ENCODE measurements around the gene TUBAL3.
"Not testable (repeated sequence)": the region's sequence is repeated elsewhere in the genome, so short reads cannot be mapped to it uniquely, and the experiment has no call there.

Gene TUBAL3

DNA sequence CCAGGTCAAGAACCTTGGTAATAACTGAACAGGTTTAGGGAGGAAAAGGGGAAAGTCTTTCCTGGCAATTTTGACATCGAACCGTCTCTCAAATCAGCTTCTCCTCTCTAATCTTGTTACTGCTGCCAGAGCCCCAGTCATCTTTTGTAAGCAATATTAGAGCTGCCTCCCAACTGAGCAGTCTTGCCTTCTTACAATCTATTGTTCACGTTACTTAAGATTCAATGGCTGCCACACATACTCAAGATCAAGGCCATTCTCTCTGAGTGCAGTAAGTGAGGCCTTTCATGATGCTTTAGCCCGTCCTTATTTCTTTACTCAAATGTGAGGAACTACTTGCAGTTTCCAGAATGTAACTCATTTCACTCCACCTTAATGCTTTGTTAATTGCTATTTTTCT, 20.1 kb upstream of the TUBAL3 start:
- in situ Hi-C loops (cut with MboI; ENCODE audit: low sequenced_read_pairs), result no loop called here

DNA sequence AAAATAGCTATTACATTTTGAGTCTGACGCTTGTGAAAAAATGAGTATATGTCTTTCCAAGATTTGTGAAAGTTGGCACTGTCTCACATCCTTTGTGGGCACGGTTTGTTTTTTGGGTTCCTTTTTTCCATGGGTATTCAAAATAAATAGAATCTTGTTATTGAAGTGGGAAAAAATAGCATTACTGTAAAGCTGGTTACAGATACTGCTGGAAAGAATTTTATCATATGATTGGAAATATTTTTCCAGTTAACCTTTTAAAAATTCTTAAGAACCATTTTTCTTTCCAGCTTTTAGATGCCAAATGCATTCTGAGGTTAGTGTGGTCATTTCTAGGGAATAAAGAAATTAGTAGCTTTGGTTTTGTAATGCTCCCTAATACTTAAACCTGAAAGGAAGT, 19.1 kb upstream of the TUBAL3 start:
- in situ Hi-C loops (cut with MboI; ENCODE audit: low sequenced_read_pairs), result no loop called here

DNA sequence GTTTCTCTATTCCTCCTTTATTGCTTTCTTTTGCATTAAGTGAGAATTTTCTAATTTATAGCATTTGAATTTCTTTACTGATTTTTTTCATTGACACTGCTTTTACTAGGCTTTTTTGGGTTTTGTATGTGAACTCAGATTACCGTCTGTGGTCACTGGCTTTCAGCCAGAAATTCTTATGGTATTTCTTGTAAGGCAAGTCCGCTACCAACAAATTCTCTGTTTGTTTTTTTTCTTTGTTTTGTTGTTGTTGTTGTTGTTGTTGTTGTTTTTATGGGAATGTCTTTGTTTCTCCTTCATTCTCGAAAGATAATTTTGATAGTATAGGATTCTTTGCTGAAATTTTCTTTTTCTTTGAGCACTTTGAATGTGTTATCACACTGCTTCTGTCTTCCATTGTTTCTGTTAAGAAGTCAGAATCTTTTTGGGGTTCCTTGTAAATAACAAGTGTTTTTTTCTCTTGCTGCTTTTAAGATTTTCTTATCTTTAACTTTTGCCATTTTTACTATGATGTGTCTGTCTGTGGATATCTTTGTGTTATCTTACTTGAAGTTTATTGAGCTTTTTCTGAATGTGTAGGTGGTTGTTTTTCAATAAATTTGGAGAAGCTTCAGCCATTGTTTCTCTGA, 15.0 kb upstream of the TUBAL3 start:
- in situ Hi-C loops (cut with MboI; ENCODE audit: low sequenced_read_pairs), result no loop called here

DNA sequence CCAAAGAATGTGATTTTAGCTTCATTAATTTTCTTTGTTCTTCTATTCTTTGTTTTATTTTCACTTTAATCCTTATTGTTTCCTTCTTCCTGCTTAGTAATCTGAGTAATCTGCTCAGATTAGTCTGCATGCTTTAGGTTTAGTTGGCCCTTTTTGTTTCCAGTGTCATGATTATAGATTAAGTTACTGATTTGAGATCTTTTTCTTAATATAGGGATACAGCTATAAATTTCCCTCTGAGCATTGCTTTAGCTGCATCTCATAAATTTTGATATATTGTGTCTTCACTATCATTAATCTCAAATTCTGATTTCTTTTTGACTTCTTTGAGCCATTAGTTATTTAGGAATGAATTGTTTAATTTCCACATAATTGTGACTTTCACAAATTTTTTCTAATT, 14.0 kb upstream of the TUBAL3 start:
- in situ Hi-C loops (cut with MboI; ENCODE audit: low sequenced_read_pairs), result no loop called here

DNA sequence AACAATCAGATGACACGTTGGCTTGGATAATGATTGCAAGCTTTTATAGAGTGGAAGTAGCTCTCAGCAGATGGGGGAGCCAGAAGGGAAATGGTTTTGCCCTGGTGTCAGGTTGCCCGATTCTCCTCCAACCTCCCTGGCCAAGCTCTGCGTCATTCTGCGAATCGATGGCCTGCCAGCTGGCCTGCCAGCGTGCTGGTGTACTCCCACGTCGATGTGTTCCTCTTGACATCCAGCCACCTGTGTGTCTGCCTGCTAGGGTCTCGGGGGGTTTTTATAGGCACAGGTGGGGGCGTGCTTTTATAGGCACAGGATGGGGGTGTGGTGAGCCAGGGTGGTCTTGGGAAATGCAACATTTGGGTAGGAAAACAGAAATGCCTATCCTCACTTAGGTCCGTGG, 12.4 kb upstream of the TUBAL3 start:
- in situ Hi-C loops (cut with MboI; ENCODE audit: low sequenced_read_pairs), result no loop called here

DNA sequence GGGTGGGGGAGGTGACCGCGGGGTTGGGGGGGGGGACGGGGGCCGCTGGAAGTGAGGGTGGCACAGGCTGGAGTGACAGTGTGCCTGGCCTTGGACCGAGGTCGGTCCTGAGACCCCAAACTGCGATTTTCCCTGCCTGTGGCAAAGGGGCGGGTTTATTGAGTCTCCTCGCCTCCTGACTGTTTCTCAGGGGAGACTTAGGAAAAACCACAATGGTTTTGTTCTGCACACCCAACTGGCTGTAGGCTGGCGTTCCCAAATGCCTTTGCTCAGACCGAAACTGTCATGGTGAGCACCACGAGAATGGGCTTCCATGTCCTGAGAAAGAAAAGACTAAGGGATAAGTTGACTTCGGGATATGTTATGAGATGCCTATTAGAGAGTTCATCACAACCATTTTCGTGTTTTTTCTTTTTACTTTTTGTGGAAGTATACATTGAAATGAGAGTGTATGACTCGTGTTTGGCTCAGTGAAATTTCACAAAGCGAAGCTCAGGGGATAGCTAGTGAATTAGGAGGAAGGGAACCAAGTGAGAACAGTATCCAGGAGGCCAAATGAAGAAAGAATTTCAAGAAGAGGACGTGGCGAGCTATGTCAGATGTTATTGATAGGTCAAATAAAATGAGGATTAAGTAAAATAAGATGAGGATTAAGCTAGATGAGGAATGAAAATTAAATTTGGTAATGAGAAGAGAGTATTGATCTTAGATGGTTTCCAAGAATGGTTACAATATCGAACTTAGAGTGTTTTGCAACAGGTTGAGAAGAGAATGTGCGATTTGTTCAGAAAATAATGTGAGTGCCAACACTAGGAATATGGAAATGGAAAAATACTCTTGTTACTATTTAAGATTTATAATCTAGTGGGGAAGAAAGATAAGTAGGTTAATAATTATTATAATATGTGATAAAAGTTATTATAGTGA, 8.6 kb upstream of the TUBAL3 start:
- in situ Hi-C loops (cut with MboI; ENCODE audit: low sequenced_read_pairs), result no loop called here

DNA sequence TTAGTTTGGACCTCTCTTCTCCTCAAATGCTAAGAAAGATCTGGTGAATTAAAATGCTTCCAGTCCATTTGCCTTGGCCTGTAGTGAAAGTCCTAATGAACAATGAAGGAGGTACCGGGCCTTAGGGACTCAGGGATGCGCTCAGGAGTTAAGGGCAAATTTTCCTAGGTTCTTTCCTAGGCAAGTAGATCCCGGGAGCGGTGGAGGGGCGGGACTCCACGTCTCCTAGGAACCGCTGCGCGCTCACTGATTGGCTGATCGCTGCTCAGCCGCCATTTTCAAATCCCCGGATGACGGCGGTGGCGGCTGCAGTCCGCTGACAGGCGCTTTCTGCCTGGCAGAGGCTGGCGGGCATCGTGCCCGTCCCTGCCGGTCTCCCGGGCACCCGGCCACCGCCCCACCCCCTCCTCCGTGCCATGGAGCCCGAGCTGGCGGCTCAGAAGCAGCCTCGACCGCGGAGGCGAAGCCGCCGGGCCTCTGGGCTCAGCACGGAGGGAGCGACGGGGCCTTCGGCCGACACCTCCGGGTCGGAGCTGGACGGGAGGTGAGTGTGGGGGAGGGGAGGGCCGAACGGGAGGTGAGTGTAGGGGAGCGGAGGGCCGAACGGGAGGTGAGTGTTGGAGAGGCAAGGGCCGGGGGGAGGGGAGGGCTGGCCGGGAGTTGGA, 7.8 kb upstream of the TUBAL3 start, which contains the start of gene NET1:
NET1 (plus strand) TSS at position 281 of the 665 bp plus-strand sequence; CDS start at position 417, 136 bp downstream.
- in situ Hi-C loops (cut with MboI; ENCODE audit: low sequenced_read_pairs), result no loop called here

DNA sequence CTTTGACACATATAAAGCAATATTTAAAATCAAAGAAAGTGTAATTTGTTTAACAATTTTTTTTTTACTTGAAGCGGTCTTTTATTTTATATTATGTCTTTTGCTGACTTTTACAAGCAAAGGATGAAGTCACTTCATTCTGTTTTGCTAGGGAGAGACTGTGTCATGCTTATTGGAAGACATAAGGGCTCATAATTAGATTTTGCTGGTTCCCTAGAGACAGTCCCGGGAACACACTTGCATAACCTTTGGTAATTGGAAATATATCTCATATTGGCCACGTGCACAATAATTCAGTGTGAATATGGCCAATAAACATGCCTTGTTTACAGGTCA, 7.3 kb upstream of the TUBAL3 start:
- in situ Hi-C loops (cut with MboI; ENCODE audit: low sequenced_read_pairs), result no loop called here

DNA sequence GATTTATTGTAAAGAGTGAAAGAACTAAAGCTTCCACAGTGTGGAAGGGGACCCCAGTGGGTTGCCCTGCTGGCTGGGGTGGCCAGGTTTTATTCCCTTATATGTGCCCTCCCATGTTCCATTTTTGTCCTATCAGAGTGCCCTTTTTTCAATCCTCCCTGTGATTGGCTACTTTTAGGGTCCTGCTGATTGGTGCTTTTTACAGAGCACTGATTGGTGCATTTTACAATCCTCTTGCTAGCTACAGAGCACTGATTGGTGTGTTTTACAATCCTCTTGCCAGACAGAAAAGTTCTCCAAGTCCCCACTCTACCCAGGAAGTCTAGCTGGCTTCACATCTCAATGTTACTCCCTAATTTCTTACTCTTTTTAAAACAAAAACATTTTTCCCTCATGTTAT, 6.2 kb upstream of the TUBAL3 start:
- in situ Hi-C loops (cut with MboI; ENCODE audit: low sequenced_read_pairs), result not testable (repeated sequence)

DNA sequence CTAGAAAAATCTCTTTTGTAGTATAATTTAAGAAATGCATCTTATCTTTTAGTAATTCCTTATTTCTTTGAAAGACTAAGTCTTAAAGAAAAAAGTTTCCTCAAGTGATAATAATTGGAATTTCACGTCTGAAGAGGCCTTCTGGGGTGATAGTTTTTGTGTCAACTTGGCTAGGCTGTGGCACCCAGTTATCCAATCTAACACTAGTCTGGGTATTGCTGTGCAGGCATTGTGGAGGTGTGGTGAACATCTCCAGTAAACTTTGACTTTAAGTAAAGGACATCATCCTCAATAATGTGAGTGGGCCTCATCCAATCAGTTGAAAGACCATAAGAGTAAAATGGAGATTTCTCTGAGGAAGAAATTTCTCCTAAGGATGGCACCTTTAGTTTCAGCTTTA, 2.3 kb upstream of the TUBAL3 start:
- in situ Hi-C loops (cut with MboI; ENCODE audit: low sequenced_read_pairs), result no loop called here

DNA sequence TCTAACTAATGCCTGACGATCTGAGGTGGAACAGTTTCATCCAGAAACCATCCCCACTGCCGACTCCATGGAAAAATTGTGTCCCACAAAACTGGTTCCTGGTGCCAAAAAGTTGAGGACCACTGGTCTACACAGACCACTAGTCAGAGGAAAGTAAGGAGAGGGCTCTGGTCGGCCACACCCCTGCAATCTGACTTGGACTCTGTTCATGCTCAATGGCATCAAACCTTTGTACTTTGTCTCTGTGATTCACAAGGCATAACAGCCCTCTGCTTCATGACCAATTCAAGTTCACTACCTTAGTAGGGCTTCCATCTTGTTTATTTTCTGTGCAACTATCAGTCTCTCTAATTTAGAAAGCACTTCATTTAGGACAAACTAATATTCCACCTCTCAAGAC, 1.8 kb downstream of the TUBAL3 start:
- in situ Hi-C loops (cut with MboI; ENCODE audit: low sequenced_read_pairs), result no loop called here

DNA sequence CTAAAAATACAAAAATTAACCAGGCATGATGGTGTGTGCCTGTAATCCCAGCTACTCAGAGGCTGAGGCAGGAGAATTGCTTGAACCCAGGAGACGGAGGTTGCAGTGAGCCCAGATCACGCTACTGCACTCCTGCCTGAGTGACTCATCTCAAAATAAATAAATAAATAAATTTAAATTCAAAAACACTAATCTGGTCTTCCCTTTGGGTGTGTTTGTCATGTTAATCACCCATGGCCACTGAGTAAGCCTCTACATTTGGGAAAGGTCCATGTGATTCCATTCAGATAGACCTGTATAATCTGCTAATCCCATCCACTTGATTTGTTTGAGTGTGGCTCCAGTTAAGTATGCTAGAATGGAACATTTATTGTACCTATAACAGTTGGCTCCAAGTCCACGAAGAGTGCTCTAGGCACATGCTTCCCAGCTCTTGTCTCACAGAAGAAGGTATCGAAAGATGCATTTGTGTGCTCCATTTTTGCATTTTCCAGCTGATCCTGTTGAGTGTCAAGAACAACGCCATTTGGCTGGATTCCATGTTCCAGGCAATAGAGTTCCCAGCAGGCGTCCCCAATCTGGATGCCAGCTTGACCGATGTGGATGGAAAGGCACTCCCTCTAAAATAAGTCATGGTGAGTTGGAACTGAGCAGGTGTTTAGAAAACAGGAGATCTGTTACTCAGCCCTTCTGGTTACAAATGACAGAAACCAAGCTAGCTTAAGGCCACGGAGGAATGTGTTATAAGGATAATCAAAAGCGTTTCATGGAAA, 4.0 kb downstream of the TUBAL3 start:
- in situ Hi-C loops (cut with MboI; ENCODE audit: low sequenced_read_pairs), result no loop called here

DNA sequence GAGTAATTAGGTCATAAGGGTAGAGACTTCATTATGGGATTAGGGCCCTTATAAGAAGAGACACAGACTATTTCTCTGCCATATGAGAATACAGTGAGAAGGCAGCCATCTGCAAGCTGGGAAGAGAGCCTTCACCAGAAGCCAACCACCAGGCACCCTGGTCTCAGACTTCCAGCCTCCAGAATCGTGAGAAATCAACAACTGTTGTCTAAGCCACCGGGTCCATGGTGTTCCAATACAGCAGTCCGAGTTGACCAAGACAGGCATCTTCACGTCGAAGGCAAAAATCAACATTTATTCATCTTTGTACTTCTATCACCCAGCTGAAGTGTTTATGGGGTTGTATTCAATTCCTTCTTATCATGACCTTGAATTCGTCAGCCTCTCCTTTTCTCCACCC, 5.3 kb downstream of the TUBAL3 start:
- in situ Hi-C loops (cut with MboI; ENCODE audit: low sequenced_read_pairs), result loop anchor here (25.0 kb wide), 1 partner anchor 562 kb away; the partner anchor contains the start of gene AKR1E2

DNA sequence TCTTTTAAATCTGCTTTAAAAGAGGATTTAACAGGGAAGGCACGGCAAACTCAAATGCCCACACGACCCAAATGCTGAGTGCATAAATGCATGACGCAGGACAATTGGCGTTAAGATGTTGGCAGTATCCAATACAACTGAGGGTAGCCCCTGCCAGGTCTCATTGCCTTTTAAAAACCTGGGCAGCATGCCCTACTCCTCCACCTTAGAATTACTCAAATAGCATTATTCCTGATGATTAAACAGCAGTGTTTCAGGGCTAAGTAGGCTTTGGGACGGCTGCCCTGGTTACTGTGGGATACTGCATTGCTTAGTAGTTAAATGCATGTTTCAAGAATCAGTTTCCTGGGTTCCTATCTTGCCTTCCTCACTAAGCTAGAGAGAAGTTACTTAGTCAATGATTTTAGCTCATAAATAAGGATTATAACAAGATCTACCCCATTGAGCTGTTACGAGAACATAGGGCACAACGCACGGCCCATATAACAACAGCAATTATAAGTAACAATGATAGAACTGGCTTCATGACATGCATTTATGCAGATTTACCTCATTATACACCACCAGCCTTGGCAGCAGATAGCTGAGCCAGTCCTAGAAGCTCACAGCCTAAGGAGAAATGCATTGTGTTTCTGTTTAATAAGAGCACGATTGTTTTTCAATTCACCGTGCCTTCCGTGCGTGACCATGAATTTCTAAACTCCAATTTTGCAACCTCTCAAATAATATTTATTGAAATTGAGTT, 7.9 kb downstream of the TUBAL3 start:
- in situ Hi-C loops (cut with MboI; ENCODE audit: low sequenced_read_pairs), result loop anchor here (25.0 kb wide), 1 partner anchor 559 kb away; the partner anchor contains the start of gene AKR1E2

DNA sequence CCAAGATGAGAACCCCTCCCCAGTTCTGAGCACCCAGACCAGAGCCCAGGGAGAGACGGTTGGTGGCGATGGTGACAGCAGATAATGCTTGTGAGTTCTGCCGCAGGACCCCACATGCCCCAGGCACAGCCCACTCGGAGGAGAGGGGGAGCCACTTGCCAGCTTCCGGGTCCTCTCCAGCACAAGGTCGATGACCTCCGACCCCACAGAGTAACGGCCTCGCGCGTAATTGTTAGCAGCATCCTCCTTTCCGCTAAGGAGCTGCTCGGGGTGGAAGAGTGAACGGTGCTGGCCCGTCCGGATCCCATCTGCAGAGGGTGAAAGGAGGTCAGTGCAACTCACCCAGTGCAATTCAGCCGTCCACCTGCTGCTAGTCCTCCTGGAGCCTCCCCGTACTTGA, 9.5 kb downstream of the TUBAL3 start:
- in situ Hi-C loops (cut with MboI; ENCODE audit: low sequenced_read_pairs), result loop anchor here (25.0 kb wide), 1 partner anchor 558 kb away; the partner anchor contains the start of gene AKR1E2

DNA sequence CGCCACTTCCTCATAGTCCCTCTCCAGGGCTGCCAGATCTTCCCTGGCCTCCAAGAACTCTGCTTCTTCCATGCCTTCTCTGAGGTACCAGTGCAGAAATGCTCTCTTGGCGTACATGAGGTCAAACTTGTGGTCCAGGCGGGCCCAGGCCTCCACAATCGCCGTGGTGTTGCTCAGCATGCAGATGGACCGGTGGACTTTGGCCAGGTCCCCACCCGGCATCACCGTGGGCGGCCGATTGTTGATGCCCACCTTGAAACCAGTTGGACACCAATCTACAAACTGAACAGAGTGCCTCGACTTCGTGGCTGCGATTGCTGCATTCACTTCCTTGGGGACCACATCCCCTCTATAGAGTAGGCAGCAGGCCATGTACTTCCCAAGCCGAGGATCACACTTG, 11.1 kb downstream of the TUBAL3 start:
- in situ Hi-C loops (cut with MboI; ENCODE audit: low sequenced_read_pairs), result loop anchor here (25.0 kb wide), 1 partner anchor 556 kb away; the partner anchor contains the start of gene AKR1E2

DNA sequence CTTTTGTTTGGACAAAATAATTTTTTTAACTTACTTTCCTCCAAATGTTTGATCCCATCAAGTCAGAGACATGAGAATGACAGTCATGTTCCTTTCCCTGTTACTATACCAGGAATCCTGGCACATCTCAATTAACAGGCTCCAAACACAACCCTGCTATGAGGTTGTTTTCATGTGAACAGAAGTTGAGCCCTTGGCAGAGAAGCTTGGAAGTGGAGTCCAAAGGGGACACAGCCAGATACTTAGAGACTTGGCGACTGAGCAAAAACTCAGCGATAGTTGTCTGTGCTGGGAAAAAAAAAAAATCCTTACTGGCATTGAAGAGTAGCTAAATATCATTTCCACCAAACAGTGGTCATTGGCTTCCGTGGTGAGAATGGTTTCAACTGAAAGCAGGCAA, 12.8 kb downstream of the TUBAL3 start:
- in situ Hi-C loops (cut with MboI; ENCODE audit: low sequenced_read_pairs), result loop anchor here (25.0 kb wide), 1 partner anchor 554 kb away; the partner anchor contains the start of gene AKR1E2

DNA sequence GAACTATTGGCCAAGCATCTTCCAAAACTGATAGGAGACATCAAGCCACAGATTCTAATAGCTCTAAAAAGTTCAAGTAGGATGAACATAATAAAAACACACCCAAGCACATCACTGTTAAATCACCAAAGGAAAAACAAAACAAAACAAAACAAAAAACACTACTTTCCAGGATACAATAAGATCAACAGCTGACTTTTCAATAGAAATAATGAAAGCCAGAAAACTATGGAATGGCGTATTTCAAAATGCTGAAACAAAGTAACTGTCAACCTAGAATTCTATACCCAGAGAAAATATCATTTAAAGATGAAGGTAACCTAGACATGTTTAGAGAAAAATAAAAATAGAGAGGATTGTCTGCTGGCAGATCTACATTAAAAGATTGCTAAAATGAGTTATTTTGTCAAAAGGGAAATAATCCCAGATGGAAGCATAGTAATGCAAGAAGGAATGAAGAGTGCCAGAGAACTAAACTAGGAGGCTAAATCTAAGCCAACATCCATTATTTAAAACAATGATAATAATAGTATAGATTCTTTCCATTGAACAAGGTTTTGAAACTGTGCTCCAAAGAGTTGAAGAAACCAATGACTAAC, 13.9 kb downstream of the TUBAL3 start:
- in situ Hi-C loops (cut with MboI; ENCODE audit: low sequenced_read_pairs), result loop anchor here (25.0 kb wide), 1 partner anchor 553 kb away; the partner anchor contains the start of gene AKR1E2

DNA sequence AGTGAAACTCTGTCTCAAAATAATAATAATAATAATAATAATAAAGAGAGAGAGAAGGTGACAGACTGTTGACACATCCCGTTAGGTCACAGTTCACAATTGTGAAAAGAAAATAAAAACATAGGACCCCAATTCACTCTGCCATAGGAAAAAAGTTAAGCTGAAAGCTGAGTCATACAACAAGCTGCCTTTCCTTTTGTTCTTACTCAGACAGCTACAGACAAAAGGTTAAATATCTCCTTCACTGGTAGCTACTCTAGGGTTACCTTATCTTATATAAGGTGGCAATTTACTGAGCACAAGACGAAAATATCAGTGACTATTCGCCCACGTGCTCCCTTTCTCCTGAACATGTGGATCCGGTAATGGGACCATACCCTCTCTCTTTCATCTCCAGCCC, 17.5 kb downstream of the TUBAL3 start:
- in situ Hi-C loops (cut with MboI; ENCODE audit: low sequenced_read_pairs), result loop anchor here (25.0 kb wide), 1 partner anchor 550 kb away; the partner anchor contains the start of gene AKR1E2
